Measurements from ENCODE around the gene SYPL2. TPM values are rescaled to one million over a fixed set of nuclear protein-coding genes. Genes with fewer than 3 reads are reported as not detected.

The SYPL2 gene
- total RNA-seq, 1 experiment from 2014 or later: 2.5 TPM

GRCh38 chr1:109468903-109469302 lies 2.6 kb downstream of the SYPL2 start:
- peaks cover 15% of the 10 kb centered on the region for H3K23me2 ChIP-seq (ENCODE audit: insufficient read length, low read depth, low read length, poor library complexity, severe bottlenecking)
- no peak overlapping the region for H4K5ac ChIP-seq (ENCODE audit: insufficient read length, low read depth, low read length)
- H2BK120ac ChIP-seq (ENCODE audit: low read depth, low read length, poor library complexity, severe bottlenecking): no peak overlapping the region
- no peak overlapping the region for H3K9ac ChIP-seq (ENCODE audit: extremely low read depth, insufficient read length, low read length)
- no peak overlapping the region for H2BK15ac ChIP-seq (ENCODE audit: low read depth, low read length)
- no peak overlapping the region for H3K18ac ChIP-seq (ENCODE audit: insufficient read length, low read depth, low read length)
- no peak overlapping the region for H2BK12ac ChIP-seq (ENCODE audit: insufficient read length, low read depth, low read length)
- no peaks in the 10 kb centered on the region for H3K79me2 ChIP-seq (ENCODE audit: insufficient read depth, low read length)
- H2BK20ac ChIP-seq (ENCODE audit: low read depth, low read length, poor library complexity, severe bottlenecking): no peak overlapping the region
- H2AK5ac ChIP-seq (ENCODE audit: insufficient read length, low read length): no peak overlapping the region
- no peak overlapping the region for H3T11ph ChIP-seq (ENCODE audit: low read length)
- Mint-ChIP-seq H3K9me3 (peaks cover 0 to 3% of the 10 kb centered on the region in 2 experiments; a peak in 1 of 5 replicates), H3K27ac (no peak overlapping the region), H3K27me3 (ENCODE audit: low read depth) (peaks cover 73% of the 10 kb centered on the region), H3K4me1 (peaks cover 21 to 22% of the 10 kb centered on the region in 2 experiments), H3K4me3 (no peak overlapping the region), H3K36me3 (ENCODE audit: insufficient read depth in 1 of 3, low read depth in 3 of 3) (no peaks in the 10 kb centered on the region)
- no CpG with 5 or more reads among the region's 2 CpGs for WGBS (ENCODE audit: extremely low coverage, insufficient read length, low lambda C conversion rate)
- no peak for DNase-seq
- no peak overlapping the region for H2AFZ ChIP-seq (ENCODE audit: low read length)
- H3K4ac ChIP-seq (ENCODE audit: low read depth, low read length): no peak overlapping the region
- H4K91ac ChIP-seq (ENCODE audit: insufficient read length, low read depth, low read length): no peak overlapping the region
- H4K8ac ChIP-seq (replicated peaks; ENCODE audit: insufficient read length, low read depth, low read length): no peak overlapping the region
- no peaks in the 10 kb centered on the region for H3K9me3 ChIP-seq (ENCODE audit: control insufficient read depth, low read depth, low read length)
- no peaks in the 10 kb centered on the region for H3K79me1 ChIP-seq (ENCODE audit: insufficient read depth, low read depth, low read length, poor library complexity, severe bottlenecking)
- no peaks in the 10 kb centered on the region for H4K20me1 ChIP-seq (ENCODE audit: control insufficient read depth, insufficient read depth, insufficient read length)
- peak overlapping the region; percentile 38 for H3K4me2 ChIP-seq (ENCODE audit: insufficient read depth, insufficient read length, low read length)
- H3K14ac ChIP-seq (ENCODE audit: insufficient read depth, low read length): no peak overlapping the region
- H3K27me3 ChIP-seq (ENCODE audit: insufficient read depth, low read length): peaks cover 14% of the 10 kb centered on the region; the same call in 1 of the 2 replicates
- H3K4me1 ChIP-seq (ENCODE audit: insufficient read depth, low read length): no peaks in the 10 kb centered on the region; the same call in 1 of the 2 replicates
- no peak overlapping the region for H3K23ac ChIP-seq (ENCODE audit: insufficient read length, low read depth, low read length)
- no peak overlapping the region for H3K56ac ChIP-seq (ENCODE audit: insufficient read length, low read depth, low read length)
- no peak overlapping the region for H2BK5ac ChIP-seq (ENCODE audit: insufficient read length, low read length)
- no peak overlapping the region for H3K27ac ChIP-seq (ENCODE audit: insufficient read length, low read depth, low read length)
- no peak for TF ChIP-seq CTCF (conservative IDR thresholded peaks at IDR 0.05)
